ENCODE measurements around the gene HOOK1.

Gene HOOK1

GRCh38 chr1:59897165-59897564 is 82.4 kb downstream of the HOOK1 start:
- no peak overlapping the region for H3K27ac ChIP-seq (ENCODE audit: low read depth, low read length, poor library complexity, severe bottlenecking)
- H3K36me3 ChIP-seq (ENCODE audit: insufficient read depth, low read length): no peaks in the 10 kb centered on the region
- H3K79me2 ChIP-seq (ENCODE audit: insufficient read depth, low read length): no peaks in the 10 kb centered on the region
- no peaks in the 10 kb centered on the region for H3K27me3 ChIP-seq (ENCODE audit: insufficient read depth, low read length)
- no peaks in the 10 kb centered on the region for H3K9me3 ChIP-seq (ENCODE audit: low read length)
- H2AFZ ChIP-seq (ENCODE audit: low read length): no peak overlapping the region
- H3K4me3 ChIP-seq (ENCODE audit: low read depth, low read length, poor library complexity, severe bottlenecking): no peak overlapping the region
- TF ChIP-seq CTCF (IDR thresholded peaks at IDR 0.05; ENCODE audit: low read length) (no peak), EZH2 (IDR thresholded peaks at IDR 0.05; ENCODE audit: borderline replicate concordance, low read length) (no peak)
- H4K20me1 ChIP-seq (ENCODE audit: insufficient read depth, low read length): no peaks in the 10 kb centered on the region
- no peaks in the 10 kb centered on the region for H3K9me2 ChIP-seq (ENCODE audit: low read depth, low read length)
- no peak overlapping the region for H3K9ac ChIP-seq (ENCODE audit: low read length)
- H3K4me1 ChIP-seq (ENCODE audit: insufficient read depth, low read length, severe bottlenecking): no peaks in the 10 kb centered on the region
- no peaks in the 10 kb centered on the region for H3F3A ChIP-seq (ENCODE audit: insufficient read depth, low read length)
- H3K4me2 ChIP-seq (ENCODE audit: low read length): no peak overlapping the region

- Histone ChIP-seq H2AFZ (ENCODE audit: low read length) (no peak overlapping the region), H3K4me2 (ENCODE audit: low read length) (no peak overlapping the region), H3K4me3 (ENCODE audit: low read depth, low read length, poor library complexity, severe bottlenecking) (no peak overlapping the region), H4K20me1 (ENCODE audit: insufficient read depth, low read length) (no peaks in the 10 kb centered on the region), H3K27me3 (ENCODE audit: insufficient read depth, low read length) (no peaks in the 10 kb centered on the region), H3K9me3 (ENCODE audit: low read length) (no peaks in the 10 kb centered on the region), H3K9me2 (ENCODE audit: low read depth, low read length) (no peaks in the 10 kb centered on the region), H3F3A (ENCODE audit: insufficient read depth, low read length) (no peaks in the 10 kb centered on the region), H3K79me2 (ENCODE audit: insufficient read depth, low read length) (no peaks in the 10 kb centered on the region), H3K27ac (ENCODE audit: low read depth, low read length, poor library complexity, severe bottlenecking) (no peak overlapping the region), H3K4me1 (ENCODE audit: insufficient read depth, low read length, severe bottlenecking) (no peaks in the 10 kb centered on the region), H3K36me3 (ENCODE audit: insufficient read depth, low read length) (no peaks in the 10 kb centered on the region), H3K9ac (ENCODE audit: low read length) (no peak overlapping the region)
- TF ChIP-seq EZH2 (IDR thresholded peaks at IDR 0.05; ENCODE audit: borderline replicate concordance, low read length) (no peak), CTCF (IDR thresholded peaks at IDR 0.05; ENCODE audit: low read length) (no peak)
These were observed 84.2 kb downstream of the HOOK1 start for GRCh38 chr1:59898927-59899326.

GRCh38 chr1:59900640-59901039 is 85.9 kb downstream of the HOOK1 start:
- Histone ChIP-seq H3K9ac (ENCODE audit: low read length) (no peak overlapping the region), H3K79me2 (ENCODE audit: insufficient read depth, low read length) (no peaks in the 10 kb centered on the region), H3K4me2 (ENCODE audit: low read length) (no peak overlapping the region), H3K9me3 (ENCODE audit: low read length) (no peaks in the 10 kb centered on the region), H3K4me3 (ENCODE audit: low read depth, low read length, poor library complexity, severe bottlenecking) (no peak overlapping the region), H3F3A (ENCODE audit: insufficient read depth, low read length) (no peaks in the 10 kb centered on the region), H3K27ac (ENCODE audit: low read depth, low read length, poor library complexity, severe bottlenecking) (no peak overlapping the region), H3K9me2 (ENCODE audit: low read depth, low read length) (no peaks in the 10 kb centered on the region), H3K4me1 (ENCODE audit: insufficient read depth, low read length, severe bottlenecking) (no peaks in the 10 kb centered on the region), H2AFZ (ENCODE audit: low read length) (no peak overlapping the region), H4K20me1 (ENCODE audit: insufficient read depth, low read length) (no peaks in the 10 kb centered on the region), H3K36me3 (ENCODE audit: insufficient read depth, low read length) (no peaks in the 10 kb centered on the region), H3K27me3 (ENCODE audit: insufficient read depth, low read length) (no peaks in the 10 kb centered on the region)
- no peak for TF ChIP-seq CTCF (IDR thresholded peaks at IDR 0.05; ENCODE audit: low read length)
- TF ChIP-seq EZH2 (IDR thresholded peaks at IDR 0.05; ENCODE audit: borderline replicate concordance, low read length): no peak
